Psoas muscle (tissue), 8 donors: ENCODE results near the gene DNAAF3. TPM values are rescaled to one million over a fixed set of nuclear protein-coding genes. Genes with fewer than 3 reads are reported as not detected.

ENCODE experiments used
- ATAC-seq, 4 donors: fragments of 200-7000 bp; cut with Tn5 transposase; one replicate each; pipeline ENCODE4 v1.9.1; 2020; ENCODE audit warnings: moderate library complexity in 3 of 4, mild to moderate bottlenecking in 2 of 4
- DNase-seq, 2 donors: peaks; one replicate each; pipeline ENCODE4 v3.0.0-alpha.2; 2020
- H3K27ac ChIP-seq: fragments of 200-600 bp; one replicate; pipeline ENCODE4 v1.8.0; 2022
- H3K27me3 ChIP-seq, 3 donors: fragments of 200-600 bp in 1 of 3; one replicate each; pipeline versions ENCODE4 v1.6.1 to v1.8.0; 2013 to 2022; ENCODE audit warnings: low read length in 2 of 3, mild to moderate bottlenecking in 2 of 3, moderate library complexity in 1 of 3; ENCODE audit not compliant: insufficient read depth in 3 of 3
- H3K36me3 ChIP-seq, 2 donors: fragments of 200-600 bp in 1 of 2; one replicate each; pipeline versions ENCODE4 v1.6.1 to v1.8.0; 2013 to 2022; ENCODE audit warnings: low read depth in 1 of 2, mild to moderate bottlenecking in 1 of 2, moderate library complexity in 1 of 2; ENCODE audit not compliant: insufficient read depth in 1 of 2
- H3K4me1 ChIP-seq: fragments of 200-600 bp; one replicate; pipeline ENCODE4 v1.8.0; 2022
- H3K4me3 ChIP-seq: fragments of 200-600 bp; one replicate; pipeline ENCODE4 v1.8.0; 2022; ENCODE audit warnings: mild to moderate bottlenecking
- H3K9me3 ChIP-seq: fragments of 200-600 bp; one replicate; pipeline ENCODE4 v1.8.0; 2022
- CTCF ChIP-seq: fragments of 200-600 bp; IDR thresholded peaks from one replicate; pipeline ENCODE4 v1.8.0; 2022; ENCODE audit warnings: antibody characterized with exemption
- WGBS, 3 donors: extraction: QIAGEN DNeasy Blood & Tissue Kit; methylation state at CpG; one replicate each; pipeline versions ENCODE4 v1.1.6 to v1.1.7; 2013; 5-methylcytosine and 5-hydroxymethylcytosine counted together
- intact Hi-C, 2 donors: fragments of 100-400 bp; cut with DNase I; formaldehyde crosslinking; loops; one replicate each; pipeline versions ENCODE4 v1.11.0 to v1.14.2; 2022
- polyA plus RNA-seq, 3 donors: library from polyadenylated mRNA; stranded (reverse); fragments of 200-250 nt; gene quantifications; one replicate each; pipeline ENCODE4 v1.2.3, GENCODE V29; 2013
- total RNA-seq, 4 donors: library from RNA; stranded (reverse); fragmentation: NEBNext Ultra II Directional in 2 of 4; extraction: Animal tissue kit (Norgen Biotek cat#: 25700) in 2 of 4; gene quantifications; one replicate each; pipeline versions ENCODE4 v1.2.1 to v1.2.4, GENCODE V29; 2021 to 2023
- donor health status: healthy with polysubstance abuse.
- donor health status: DM: no; HTN: no; CAD: no; lungs with moderate emphysema.
- donor health status: Bipolar disorder and iron deficiency.
- donor health status: healthy.
- donor health status: DM: yes; HTN: yes; CAD: no.
- donor health status: DM: no; HTN: no; CAD: no.
- donor health status: DM: no; HTN: no; CAD: no.
- donor health status: DM: yes; HTN: yes; CAD: no.

Gene DNAAF3
- total and polyA plus RNA-seq, 7 donors: 0.06 to 0.47 (median 0.34) TPM; not detected in 4

DNA sequence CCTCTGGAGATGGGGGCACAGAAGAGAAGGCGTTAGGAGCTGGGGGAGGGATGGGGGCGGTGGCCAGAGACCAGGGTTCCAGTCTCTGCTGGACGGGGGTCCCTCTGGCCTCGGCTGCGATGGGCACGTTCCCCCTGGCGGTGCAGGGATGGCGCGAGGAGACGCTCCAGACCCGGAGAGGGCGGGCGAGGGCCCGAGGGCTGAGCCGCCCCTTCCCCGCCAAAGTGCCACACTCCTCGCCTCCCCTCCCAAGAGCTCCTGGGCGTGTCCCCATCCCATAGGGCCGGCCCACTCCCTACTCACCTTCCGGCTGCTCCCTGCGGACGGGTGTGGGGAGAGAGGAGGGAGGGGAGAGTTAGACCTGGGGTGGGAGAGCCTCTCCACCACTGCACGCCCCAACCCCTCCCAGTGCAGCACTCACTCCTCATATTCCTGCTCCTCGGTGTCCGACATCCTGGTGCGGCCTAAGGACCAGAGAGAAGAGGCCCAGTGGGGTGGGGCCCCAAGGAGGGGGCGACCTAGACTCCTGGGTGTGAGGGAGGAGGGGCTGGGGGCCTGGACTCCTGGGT is 19.6 kb downstream of the DNAAF3 start:
- 0 to 6% (median 4%) methylated on average over 22 to 27 of the region's 27 CpGs for WGBS, 3 donors
- peak overlapping the region; percentile 68 for H3K4me3 ChIP-seq
- no peaks in the 10 kb centered on the region for H3K36me3 ChIP-seq
- no peaks in the 10 kb centered on the region for H3K9me3 ChIP-seq
- intact Hi-C loops: loop anchor here in 1 of 2 donors (10.0 kb wide), 1 partner anchor 358 kb away; no protein-coding TSS in a partner anchor
- DNase-seq: peak in 1 of 2 donors; percentile 56
- TF ChIP-seq CTCF: no peak
- ATAC-seq: peak in 2 of 4 donors; percentile 4 to 28
- H3K4me1 ChIP-seq: no peaks in the 10 kb centered on the region
- peaks cover 0 to 46% (median 9%) of the 10 kb centered on the region in 3 donors for H3K27me3 ChIP-seq
- peak overlapping the region; percentile 42 for H3K27ac ChIP-seq

GRCh38 chr19:55146078-55146704 is 20.2 kb downstream of the DNAAF3 start:
- H3K4me3 ChIP-seq: peak overlapping the region; percentile 68
- DNase-seq: no peak
- peaks cover 0 to 49% (median 9%) of the 10 kb centered on the region in 3 donors for H3K27me3 ChIP-seq

GRCh38 chr19:55145232-55145631 is 21.2 kb downstream of the DNAAF3 start:
- Histone ChIP-seq H3K36me3 (peaks cover 0 to 9% of the 10 kb centered on the region in 2 donors), H3K4me1 (no peaks in the 10 kb centered on the region), H3K27ac (peak overlapping the region; percentile 46), H3K4me3 (peak overlapping the region; percentile 68), H3K9me3 (no peaks in the 10 kb centered on the region), H3K27me3 (peaks cover 0 to 46% (median 9%) of the 10 kb centered on the region in 3 donors)
- no peak for TF ChIP-seq CTCF
- WGBS, 3 donors: 22 to 29% (median 22%) methylated on average over 3 of the region's 3 CpGs
- ATAC-seq: no peak
- intact Hi-C loops: loop anchor here in 1 of 2 donors (10.0 kb wide), 1 partner anchor 360 kb away; no protein-coding TSS in a partner anchor
- no peak for DNase-seq

More at GRCh38 chr19:55146078-55146704, 20.2 kb downstream of the DNAAF3 start:
- Histone ChIP-seq H3K27ac (peak overlapping the region; percentile 46), H3K36me3 (no peaks in the 10 kb centered on the region), H3K4me1 (no peaks in the 10 kb centered on the region), H3K9me3 (no peaks in the 10 kb centered on the region)
- intact Hi-C loops: loop anchor here in 1 of 2 donors (10.0 kb wide), 1 partner anchor 359 kb away; no protein-coding TSS in a partner anchor
- peak; percentile 36 for TF ChIP-seq CTCF
- 5 to 8% (median 8%) methylated on average over 16 to 41 of the region's 41 CpGs for WGBS, 3 donors
- peak in 1 of 4 donors; percentile 29 for ATAC-seq

GRCh38 chr19:55141696-55142095 is 24.7 kb downstream of the DNAAF3 start:
- Histone ChIP-seq H3K27ac (peak overlapping the region; percentile 49), H3K4me3 (no peak overlapping the region), H3K9me3 (no peaks in the 10 kb centered on the region), H3K36me3 (peaks cover 0 to 25% of the 10 kb centered on the region in 2 donors), H3K4me1 (no peaks in the 10 kb centered on the region), H3K27me3 (peaks cover 0 to 40% (median 4%) of the 10 kb centered on the region in 3 donors)
- intact Hi-C loops: loop anchor here (5.0 to 10.0 kb wide), 2 partner anchors 361 to 363 kb away; no protein-coding TSS in a partner anchor
- 32 to 46% (median 38%) methylated on average over 21 of the region's 21 CpGs for WGBS, 3 donors
- no peak for TF ChIP-seq CTCF
- no peak for DNase-seq
- ATAC-seq: peak; percentile 2 to 25 (median 18)
